ENCODE results near the gene MORN1. TPM values are rescaled to one million over a fixed set of nuclear protein-coding genes. Genes with fewer than 3 reads are reported as not detected.

The MORN1 gene
- total and polyA plus RNA-seq, 10 of the 15 experiments (the other 5 are each of a cell fraction or from before 2014, with no cell fraction given), result 0.76 to 7.9 (median 5.5) TPM

GRCh38 chr1:2300004-2300771, 91.2 kb downstream of the MORN1 start (continued):
- TF ChIP-seq, protein P1, sequence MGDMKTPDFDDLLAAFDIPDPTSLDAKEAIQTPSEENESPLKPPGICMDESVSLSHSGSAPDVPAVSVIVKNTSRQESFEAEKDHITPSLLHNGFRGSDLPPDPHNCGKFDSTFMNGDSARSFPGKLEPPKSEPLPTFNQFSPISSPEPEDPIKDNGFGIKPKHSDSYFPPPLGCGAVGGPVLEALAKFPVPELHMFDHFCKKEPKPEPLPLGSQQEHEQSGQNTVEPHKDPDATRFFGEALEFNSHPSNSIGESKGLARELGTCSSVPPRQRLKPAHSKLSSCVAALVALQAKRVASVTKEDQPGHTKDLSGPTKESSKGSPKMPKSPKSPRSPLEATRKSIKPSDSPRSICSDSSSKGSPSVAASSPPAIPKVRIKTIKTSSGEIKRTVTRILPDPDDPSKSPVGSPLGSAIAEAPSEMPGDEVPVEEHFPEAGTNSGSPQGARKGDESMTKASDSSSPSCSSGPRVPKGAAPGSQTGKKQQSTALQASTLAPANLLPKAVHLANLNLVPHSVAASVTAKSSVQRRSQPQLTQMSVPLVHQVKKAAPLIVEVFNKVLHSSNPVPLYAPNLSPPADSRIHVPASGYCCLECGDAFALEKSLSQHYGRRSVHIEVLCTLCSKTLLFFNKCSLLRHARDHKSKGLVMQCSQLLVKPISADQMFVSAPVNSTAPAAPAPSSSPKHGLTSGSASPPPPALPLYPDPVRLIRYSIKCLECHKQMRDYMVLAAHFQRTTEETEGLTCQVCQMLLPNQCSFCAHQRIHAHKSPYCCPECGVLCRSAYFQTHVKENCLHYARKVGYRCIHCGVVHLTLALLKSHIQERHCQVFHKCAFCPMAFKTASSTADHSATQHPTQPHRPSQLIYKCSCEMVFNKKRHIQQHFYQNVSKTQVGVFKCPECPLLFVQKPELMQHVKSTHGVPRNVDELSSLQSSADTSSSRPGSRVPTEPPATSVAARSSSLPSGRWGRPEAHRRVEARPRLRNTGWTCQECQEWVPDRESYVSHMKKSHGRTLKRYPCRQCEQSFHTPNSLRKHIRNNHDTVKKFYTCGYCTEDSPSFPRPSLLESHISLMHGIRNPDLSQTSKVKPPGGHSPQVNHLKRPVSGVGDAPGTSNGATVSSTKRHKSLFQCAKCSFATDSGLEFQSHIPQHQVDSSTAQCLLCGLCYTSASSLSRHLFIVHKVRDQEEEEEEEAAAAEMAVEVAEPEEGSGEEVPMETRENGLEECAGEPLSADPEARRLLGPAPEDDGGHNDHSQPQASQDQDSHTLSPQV (IDR thresholded peaks at IDR 0.05), result no peak; the same call in 1 of the 2 replicates
- TF ChIP-seq, protein P2, sequence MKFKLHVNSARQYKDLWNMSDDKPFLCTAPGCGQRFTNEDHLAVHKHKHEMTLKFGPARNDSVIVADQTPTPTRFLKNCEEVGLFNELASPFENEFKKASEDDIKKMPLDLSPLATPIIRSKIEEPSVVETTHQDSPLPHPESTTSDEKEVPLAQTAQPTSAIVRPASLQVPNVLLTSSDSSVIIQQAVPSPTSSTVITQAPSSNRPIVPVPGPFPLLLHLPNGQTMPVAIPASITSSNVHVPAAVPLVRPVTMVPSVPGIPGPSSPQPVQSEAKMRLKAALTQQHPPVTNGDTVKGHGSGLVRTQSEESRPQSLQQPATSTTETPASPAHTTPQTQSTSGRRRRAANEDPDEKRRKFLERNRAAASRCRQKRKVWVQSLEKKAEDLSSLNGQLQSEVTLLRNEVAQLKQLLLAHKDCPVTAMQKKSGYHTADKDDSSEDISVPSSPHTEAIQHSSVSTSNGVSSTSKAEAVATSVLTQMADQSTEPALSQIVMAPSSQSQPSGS (IDR thresholded peaks at IDR 0.05; ENCODE audit: low read length), result no peak
- TF ChIP-seq CTCF (IDR thresholded peaks at IDR 0.05 in 2 of 3, conservative IDR thresholded peaks at IDR 0.05 in 1 of 3; ENCODE audit: control insufficient read depth in 2 of 3, extremely low read depth in 1 of 3, insufficient read depth in 1 of 3, low read depth in 3 of 3, low read length in 3 of 3), result no peak
- peak; percentile 52; the same call in 1 of the 2 replicates for TF ChIP-seq TBL1XR1 (IDR thresholded peaks at IDR 0.05; ENCODE audit: low read depth, low read length)
- peak; percentile 35; the same call in 1 of the 2 replicates for TF ChIP-seq NR2C1 (IDR thresholded peaks at IDR 0.05)
- TF ChIP-seq, protein P3, sequence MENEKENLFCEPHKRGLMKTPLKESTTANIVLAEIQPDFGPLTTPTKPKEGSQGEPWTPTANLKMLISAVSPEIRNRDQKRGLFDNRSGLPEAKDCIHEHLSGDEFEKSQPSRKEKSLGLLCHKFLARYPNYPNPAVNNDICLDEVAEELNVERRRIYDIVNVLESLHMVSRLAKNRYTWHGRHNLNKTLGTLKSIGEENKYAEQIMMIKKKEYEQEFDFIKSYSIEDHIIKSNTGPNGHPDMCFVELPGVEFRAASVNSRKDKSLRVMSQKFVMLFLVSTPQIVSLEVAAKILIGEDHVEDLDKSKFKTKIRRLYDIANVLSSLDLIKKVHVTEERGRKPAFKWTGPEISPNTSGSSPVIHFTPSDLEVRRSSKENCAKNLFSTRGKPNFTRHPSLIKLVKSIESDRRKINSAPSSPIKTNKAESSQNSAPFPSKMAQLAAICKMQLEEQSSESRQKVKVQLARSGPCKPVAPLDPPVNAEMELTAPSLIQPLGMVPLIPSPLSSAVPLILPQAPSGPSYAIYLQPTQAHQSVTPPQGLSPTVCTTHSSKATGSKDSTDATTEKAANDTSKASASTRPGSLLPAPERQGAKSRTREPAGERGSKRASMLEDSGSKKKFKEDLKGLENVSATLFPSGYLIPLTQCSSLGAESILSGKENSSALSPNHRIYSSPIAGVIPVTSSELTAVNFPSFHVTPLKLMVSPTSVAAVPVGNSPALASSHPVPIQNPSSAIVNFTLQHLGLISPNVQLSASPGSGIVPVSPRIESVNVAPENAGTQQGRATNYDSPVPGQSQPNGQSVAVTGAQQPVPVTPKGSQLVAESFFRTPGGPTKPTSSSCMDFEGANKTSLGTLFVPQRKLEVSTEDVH (IDR thresholded peaks at IDR 0.05; ENCODE audit: low read depth, partially characterized antibody), result no peak
- 0 out of 2 replicates have a peak, but pooled peaks have one; percentile 74 for TF ChIP-seq TCF12 (IDR thresholded peaks at IDR 0.05; ENCODE audit: low read depth, low read length)
- TF ChIP-seq ATF7 (IDR thresholded peaks at IDR 0.05; ENCODE audit: low read depth), result peak; percentile 62
- TF ChIP-seq ETV6 (conservative IDR thresholded peaks at IDR 0.05 in 1 of 2, IDR thresholded peaks at IDR 0.05 in 1 of 2; ENCODE audit: borderline replicate concordance in 1 of 2, low read depth in 1 of 2), result peak in 1 of 2 experiments; percentile 88; a peak in 2 of 4 replicates
- peak; percentile 11; the same call in 1 of the 2 replicates for TF ChIP-seq MTA2 (IDR thresholded peaks at IDR 0.05; ENCODE audit: low read depth)
- TF ChIP-seq ZNF24 (IDR thresholded peaks at IDR 0.05), result no peak
- no peak for TF ChIP-seq NRF1 (conservative IDR thresholded peaks at IDR 0.05; ENCODE audit: low read depth, low read length)
- TF ChIP-seq ZBED1 (IDR thresholded peaks at IDR 0.05; ENCODE audit: borderline replicate concordance), result no peak
- TF ChIP-seq CREM (IDR thresholded peaks at IDR 0.05; ENCODE audit: low read depth), result peak; percentile 61

All from GM12878 (cell line).